Raji (cell line): Measurements from ENCODE around the gene FIGLA.

Experiments used
- POLR2A ChIP-seq: IDR thresholded peaks from 2 replicates; pipeline ENCODE4 v1.6.1; 2011; ENCODE audit warnings: low read depth, low read length, control low read depth; ENCODE audit not compliant: insufficient read depth

Gene FIGLA

GRCh38 chr2:70823249-70823648 is 32.8 kb upstream of the FIGLA start:
- no peak for TF ChIP-seq POLR2A

GRCh38 chr2:70822843-70823242 is 32.4 kb upstream of the FIGLA start:
- TF ChIP-seq POLR2A = no peak

- TF ChIP-seq POLR2A = no peak
Observed at GRCh38 chr2:70820499-70820898, 30.1 kb upstream of the FIGLA start, which contains the start of gene CLEC4F. TSS of gene CLEC4F (minus strand) at chr2:70820599. CDS start at chr2:70820523, 76 bp downstream.

- TF ChIP-seq POLR2A = no peak
Observed at GRCh38 chr2:70817284-70817954, 27.0 kb upstream of the FIGLA start.

GRCh38 chr2:70816726-70817125 is 26.3 kb upstream of the FIGLA start:
- TF ChIP-seq POLR2A = no peak

- TF ChIP-seq POLR2A = no peak
Observed at GRCh38 chr2:70808983-70809958, 18.8 kb upstream of the FIGLA start.

GRCh38 chr2:70807828-70808118 is 17.3 kb upstream of the FIGLA start:
- TF ChIP-seq POLR2A = no peak

GRCh38 chr2:70807102-70807827 is 16.8 kb upstream of the FIGLA start:
- TF ChIP-seq POLR2A = no peak

- no peak for TF ChIP-seq POLR2A
Observed at GRCh38 chr2:70806620-70807019, 16.2 kb upstream of the FIGLA start.

- TF ChIP-seq POLR2A = no peak
Observed at GRCh38 chr2:70806013-70806412, 15.6 kb upstream of the FIGLA start.

- no peak for TF ChIP-seq POLR2A
Observed at GRCh38 chr2:70801607-70802263, 11.3 kb upstream of the FIGLA start.

- no peak for TF ChIP-seq POLR2A
Observed at GRCh38 chr2:70799706-70800105, 9.3 kb upstream of the FIGLA start.

- TF ChIP-seq POLR2A = no peak
Observed at GRCh38 chr2:70797506-70797905, 7.1 kb upstream of the FIGLA start.

- no peak for TF ChIP-seq POLR2A
Observed at GRCh38 chr2:70796262-70796661, 5.8 kb upstream of the FIGLA start.
